GM04503 (cell line): Measurements from ENCODE around the gene ZIC5.

Experiments used
- DNase-seq: peaks from one replicate; pipeline ENCODE4 v3.0.0-alpha.2; 2012; ENCODE audit warnings: low read depth

ZIC5 gene

GRCh38 chr13:99930925-99931324, 40.6 kb downstream of the ZIC5 start:
- DNase-seq = no peak

GRCh38 chr13:99929866-99930265, 41.7 kb downstream of the ZIC5 start:
- no peak for DNase-seq

GRCh38 chr13:99926014-99926731, 45.4 kb downstream of the ZIC5 start:
- DNase-seq = peak; percentile 6

- DNase-seq = no peak
These were observed 47.5 kb downstream of the ZIC5 start for GRCh38 chr13:99923877-99924582.

GRCh38 chr13:99922631-99923404, 48.7 kb downstream of the ZIC5 start:
- no peak for DNase-seq

GRCh38 chr13:99919132-99919531, 52.4 kb downstream of the ZIC5 start:
- no peak for DNase-seq

GRCh38 chr13:99916366-99917103, 55.0 kb downstream of the ZIC5 start:
- peak; percentile 24 for DNase-seq

- no peak for DNase-seq
These were observed 58.4 kb downstream of the ZIC5 start for GRCh38 chr13:99913167-99913566.
